RWPE2 (cell line): Measurements from ENCODE around the gene PEX16.

Source experiments
- ATAC-seq: fragments of 200-7000 bp; cut with Tn5 transposase; 3 replicates; pipeline ENCODE4 v1.9.1; 2021; ENCODE audit warnings: low read depth
- DNase-seq: peaks from one replicate; pipeline ENCODE4 v3.0.0-alpha.2; 2020; ENCODE audit warnings: low spot score
- H3K27ac ChIP-seq: fragments of 450-650 bp; 2 replicates; pipeline ENCODE4 v1.5.1; 2017; ENCODE audit warnings: mild to moderate bottlenecking; ENCODE audit not compliant: poor library complexity, severe bottlenecking
- H3K27me3 ChIP-seq: fragments of 250-450 bp; sonication (Bioruptor Pico); 2 replicates; pipeline ENCODE4 v1.5.1; 2021; ENCODE audit warnings: mild to moderate bottlenecking, moderate library complexity; ENCODE audit not compliant: insufficient read depth, poor library complexity, severe bottlenecking
- H3K36me3 ChIP-seq: fragments of 250-450 bp; sonication (Bioruptor Pico); 2 replicates; pipeline ENCODE4 v1.5.1; 2020; ENCODE audit warnings: low read depth, mild to moderate bottlenecking, moderate library complexity
- H3K4me1 ChIP-seq: fragments of 250-450 bp; sonication (Bioruptor Pico); 2 replicates; pipeline ENCODE4 v1.5.1; 2021; ENCODE audit warnings: mild to moderate bottlenecking, moderate library complexity; ENCODE audit not compliant: insufficient read depth, poor library complexity, severe bottlenecking
- H3K4me3 ChIP-seq: fragments of 250-450 bp; sonication (Bioruptor Pico); 2 replicates; pipeline ENCODE4 v1.5.1; 2021; ENCODE audit warnings: mild to moderate bottlenecking, moderate library complexity; ENCODE audit not compliant: severe bottlenecking
- H3K9me3 ChIP-seq: fragments of 250-450 bp; sonication (Bioruptor Pico); 2 replicates; pipeline ENCODE4 v1.5.1; 2021; ENCODE audit warnings: mild to moderate bottlenecking, moderate library complexity; ENCODE audit not compliant: severe bottlenecking
- CTCF ChIP-seq: fragments of 450-650 bp; IDR thresholded peaks from one replicate; pipeline ENCODE4 v1.5.1; 2017; ENCODE audit warnings: mild to moderate bottlenecking, moderate library complexity; ENCODE audit not compliant: poor library complexity, severe bottlenecking

PEX16 gene

GRCh38 chr11:45922425-45923082 lies 4.9 kb upstream of the PEX16 start, which contains the start of gene LARGE2:
LARGE2 (plus strand) TSS chr11:45922656; CDS start chr11:45922883, 227 bp downstream.
- ATAC-seq, result peak; percentile 54

GRCh38 chr11:45921561-45922424 lies 4.1 kb upstream of the PEX16 start:
- H3K27me3 ChIP-seq, result no peaks in the 10 kb centered on the region
- ATAC-seq (no peak; the same call in 2 of the 3 replicates), DNase-seq (peak; percentile 68)
- H3K9me3 ChIP-seq, result no peaks in the 10 kb centered on the region
- H3K4me3 ChIP-seq, result peak overlapping the region; percentile 72
- H3K36me3 ChIP-seq, result peaks cover 18% of the 10 kb centered on the region
- peak overlapping the region; percentile 39 for H3K27ac ChIP-seq
- peaks cover 3% of the 10 kb centered on the region for H3K4me1 ChIP-seq
- TF ChIP-seq CTCF, result no peak

More at GRCh38 chr11:45922425-45923082, 4.9 kb upstream of the PEX16 start, which contains the start of gene LARGE2:
- Histone ChIP-seq H3K4me1 (no peaks in the 10 kb centered on the region), H3K27ac (peak within 1 kb of the TSS; percentile 39), H3K36me3 (peaks cover 25% of the 10 kb centered on the region), H3K9me3 (no peaks in the 10 kb centered on the region), H3K27me3 (no peaks in the 10 kb centered on the region), H3K4me3 (peak within 1 kb of the TSS; percentile 72)
- DNase-seq, result peak; percentile 75
- TF ChIP-seq CTCF, result no peak

- no peak overlapping the region for H3K27ac ChIP-seq
- no peaks in the 10 kb centered on the region for H3K9me3 ChIP-seq
- no peaks in the 10 kb centered on the region for H3K27me3 ChIP-seq
- peaks cover 3% of the 10 kb centered on the region for H3K4me1 ChIP-seq
- ATAC-seq, result no peak
- DNase-seq, result peak; percentile 34
- TF ChIP-seq CTCF, result no peak
- H3K4me3 ChIP-seq, result no peak overlapping the region
- peaks cover 20% of the 10 kb centered on the region for H3K36me3 ChIP-seq
Measured at GRCh38 chr11:45920531-45921477, 3.1 kb upstream of the PEX16 start.

- no peak for TF ChIP-seq CTCF
- Histone ChIP-seq H3K27ac (no peak overlapping the region), H3K36me3 (peaks cover 20% of the 10 kb centered on the region), H3K4me3 (no peak overlapping the region), H3K27me3 (no peaks in the 10 kb centered on the region), H3K9me3 (no peaks in the 10 kb centered on the region), H3K4me1 (peaks cover 3% of the 10 kb centered on the region)
- no peak for ATAC-seq
- DNase-seq, result no peak
Measured at GRCh38 chr11:45919806-45920530, 2.3 kb upstream of the PEX16 start.
